ENCODE data around the gene TRIO. TPM values are rescaled to one million over a fixed set of nuclear protein-coding genes. Genes with fewer than 3 reads are reported as not detected.

The TRIO gene
- polyA plus RNA-seq, 12 donors: 152 to 272 (median 172) TPM; not detected in 1

GRCh38 chr5:14221732-14222131 lies 78.6 kb downstream of the TRIO start:
- no peak for DNase-seq

- DNase-seq: no peak
Measured at GRCh38 chr5:14222206-14222605, 79.1 kb downstream of the TRIO start.

DNA sequence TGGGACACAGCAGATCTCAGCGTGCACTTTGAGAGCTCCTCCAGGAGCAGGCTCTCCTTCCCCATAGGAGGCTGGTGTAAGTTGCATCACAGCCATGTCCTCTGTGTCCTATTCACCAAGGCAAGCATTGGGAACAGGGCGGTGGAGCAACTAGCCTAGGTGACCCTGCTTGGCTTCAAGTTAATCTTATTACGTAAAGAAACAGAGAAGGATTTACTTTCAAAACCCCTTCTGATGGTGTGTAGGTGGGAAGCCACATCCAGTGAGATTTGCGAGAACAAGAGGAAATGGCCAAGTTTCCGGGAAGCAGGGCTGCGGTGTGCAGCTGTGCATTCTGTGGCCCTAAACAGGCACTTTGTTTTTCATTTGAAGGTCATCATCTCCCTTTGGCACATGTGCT lies 80.2 kb downstream of the TRIO start:
- no peak for DNase-seq

GRCh38 chr5:14225173-14225834 lies 82.2 kb downstream of the TRIO start:
- DNase-seq: no peak

DNA sequence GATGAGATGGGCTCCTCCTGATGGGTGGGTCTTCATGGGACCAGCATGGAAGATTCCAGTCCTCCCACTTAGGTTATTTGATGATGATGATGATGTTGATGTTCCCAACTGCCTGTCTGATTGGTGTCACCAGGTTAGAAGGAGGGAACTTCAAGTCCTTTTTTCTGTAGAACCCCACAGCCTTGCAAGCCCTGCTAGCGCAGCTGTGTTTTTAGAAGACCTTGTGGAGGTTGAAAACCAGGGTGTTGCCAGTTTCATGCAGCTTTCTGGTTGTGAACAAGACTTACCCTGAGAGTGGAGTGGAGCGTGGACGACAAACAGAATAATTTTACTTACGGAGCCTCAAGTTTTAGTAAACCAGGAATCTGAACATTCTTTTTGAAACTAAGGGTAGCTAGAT lies 83.0 kb downstream of the TRIO start:
- DNase-seq: no peak

GRCh38 chr5:14226554-14226953 lies 83.4 kb downstream of the TRIO start:
- DNase-seq: no peak

DNA sequence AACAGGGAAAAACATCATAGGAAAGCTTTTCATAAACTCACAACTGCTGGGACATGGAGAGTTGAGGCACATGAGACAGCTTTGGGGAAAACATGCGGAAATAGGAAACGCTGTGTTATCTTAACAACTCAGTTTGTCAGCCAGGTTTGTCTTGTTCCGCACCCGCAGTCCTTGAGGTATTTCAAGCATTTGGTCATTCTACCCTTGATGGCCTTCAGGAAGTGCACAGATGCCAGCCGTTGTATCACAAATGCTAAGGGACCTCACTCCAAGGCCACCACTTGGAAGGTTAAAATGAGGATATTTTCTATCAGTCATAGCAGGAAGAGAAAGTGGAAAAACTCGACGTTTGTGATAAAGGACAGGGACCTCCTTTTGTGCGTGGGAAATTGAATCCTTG lies 83.8 kb downstream of the TRIO start:
- DNase-seq: no peak

GRCh38 chr5:14227513-14227912 lies 84.4 kb downstream of the TRIO start:
- DNase-seq: no peak

DNA sequence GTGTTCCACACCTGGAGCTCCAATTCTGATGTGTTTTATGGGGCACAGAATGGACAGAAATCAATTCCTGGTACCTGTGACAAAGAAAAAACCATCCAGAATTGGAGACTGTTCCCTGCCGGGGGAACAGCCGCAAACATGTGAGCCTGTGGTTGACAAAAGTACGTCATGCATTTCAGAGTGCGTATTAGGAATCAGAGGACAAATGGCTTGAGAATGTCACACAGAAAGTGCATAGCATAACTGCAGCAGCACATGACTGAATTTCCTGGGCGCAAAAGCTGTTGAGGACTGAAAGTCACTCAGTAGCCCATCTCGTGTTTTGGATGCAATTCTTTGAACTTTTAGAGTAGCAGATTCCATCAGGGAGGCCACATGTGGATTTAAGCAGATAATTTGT lies 85.1 kb downstream of the TRIO start:
- DNase-seq: no peak

GRCh38 chr5:14229181-14229580 lies 86.0 kb downstream of the TRIO start:
- DNase-seq: no peak

GRCh38 chr5:14229734-14230133 lies 86.6 kb downstream of the TRIO start:
- no peak for DNase-seq

DNA sequence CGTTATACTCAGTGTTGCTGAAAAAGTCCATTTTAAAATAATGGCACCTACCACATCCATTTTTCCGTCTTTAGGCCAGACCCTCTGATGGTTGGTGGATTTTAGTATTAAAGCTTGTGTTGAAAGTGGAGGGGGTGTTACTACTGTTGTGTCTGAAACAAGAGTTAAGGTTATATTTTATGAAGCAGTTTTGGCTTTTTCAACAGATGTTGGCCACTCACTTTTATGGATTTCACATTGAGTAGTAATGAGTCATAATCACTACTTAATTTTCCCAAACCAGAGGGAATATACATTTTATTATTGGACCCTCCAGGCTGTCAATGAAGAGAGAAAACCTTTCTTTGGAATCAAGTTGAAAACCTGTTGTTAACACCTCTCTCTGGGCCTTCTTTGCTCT lies 88.0 kb downstream of the TRIO start:
- DNase-seq: no peak

GRCh38 chr5:14231890-14232289 lies 88.7 kb downstream of the TRIO start:
- DNase-seq: no peak

- DNase-seq: no peak
Measured at GRCh38 chr5:14234204-14234603, 91.1 kb downstream of the TRIO start.

GRCh38 chr5:14235872-14236271 lies 92.7 kb downstream of the TRIO start:
- DNase-seq: no peak

GRCh38 chr5:14236757-14237156 lies 93.6 kb downstream of the TRIO start:
- no peak for DNase-seq

DNA sequence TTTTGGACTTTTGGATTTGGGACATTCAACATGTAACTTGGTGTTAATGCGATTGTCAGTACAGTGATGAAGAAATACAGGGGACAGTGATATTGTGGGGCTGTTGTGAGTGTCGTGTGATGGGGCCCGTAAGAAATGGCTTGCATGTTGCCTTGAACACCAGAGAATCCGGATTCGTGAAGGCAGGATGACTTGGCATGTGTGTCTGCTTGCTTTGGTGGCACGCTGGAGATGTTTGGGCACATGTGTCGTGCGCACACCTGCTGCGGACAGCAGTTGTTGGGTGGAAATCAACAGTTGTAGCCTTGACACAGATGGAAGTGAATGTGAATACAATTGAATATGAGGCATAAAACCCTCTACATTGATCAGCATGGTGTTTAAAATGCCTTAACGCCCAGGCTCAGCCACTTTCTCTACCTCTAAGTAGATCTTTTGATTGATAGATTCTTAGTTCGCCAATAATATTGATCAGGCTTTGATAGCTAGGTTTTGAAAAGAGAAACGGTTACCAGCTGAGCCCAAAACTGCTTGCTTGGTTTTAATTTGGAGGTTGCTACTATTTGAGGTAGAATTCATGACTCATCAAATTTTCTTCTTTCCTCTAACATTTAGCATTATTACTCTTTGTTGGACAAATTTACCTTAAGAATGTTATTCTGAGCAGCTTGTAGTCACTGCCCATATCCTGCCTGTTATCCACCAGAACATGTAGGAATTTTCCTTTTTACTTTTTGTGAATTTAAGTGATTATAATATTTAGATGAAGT lies 94.4 kb downstream of the TRIO start:
- DNase-seq: no peak

GRCh38 chr5:14238272-14238671 lies 95.1 kb downstream of the TRIO start:
- DNase-seq: no peak

DNA sequence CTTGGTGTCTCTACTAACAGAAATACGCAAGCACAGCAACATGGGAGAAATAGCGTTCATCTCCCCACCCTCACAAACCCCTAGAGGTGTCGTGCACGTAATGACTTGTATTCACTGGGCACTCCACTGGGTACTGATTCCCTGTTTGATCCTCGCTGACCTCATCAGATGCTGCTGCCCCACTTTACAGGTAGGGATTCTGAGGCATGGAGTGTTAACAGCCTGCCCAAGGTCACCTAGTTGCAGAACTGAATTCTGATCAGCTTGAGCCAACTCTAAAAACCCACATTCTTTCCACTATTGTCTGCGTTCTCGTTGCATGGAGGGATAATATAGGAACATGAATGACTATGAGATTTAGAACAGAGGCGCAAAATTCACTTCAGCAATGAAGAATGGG lies 96.3 kb downstream of the TRIO start:
- no peak for DNase-seq

- DNase-seq: no peak
Measured at GRCh38 chr5:14239951-14240350, 96.8 kb downstream of the TRIO start.

DNA sequence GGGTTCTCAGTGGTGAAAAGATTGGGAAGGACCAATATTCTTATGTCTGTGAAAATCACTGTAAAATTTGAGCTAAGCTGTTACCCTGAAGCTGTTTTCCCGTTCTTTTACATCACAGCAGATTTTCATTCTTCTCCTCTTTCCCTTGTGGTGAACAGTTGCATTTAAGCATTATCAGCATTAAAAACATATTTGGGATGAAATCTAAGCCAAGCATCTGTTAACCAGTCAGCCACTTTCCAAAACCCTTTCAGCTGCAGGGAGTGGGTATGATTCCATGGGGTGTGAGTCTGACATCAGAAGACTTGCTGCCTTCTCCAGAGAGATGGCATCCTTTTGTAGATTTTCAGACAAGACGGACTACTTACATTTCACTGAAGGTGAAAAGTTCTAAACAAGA lies 97.2 kb downstream of the TRIO start:
- DNase-seq: no peak

- no peak for DNase-seq
Measured at GRCh38 chr5:14241141-14241540, 98.0 kb downstream of the TRIO start.

- no peak for DNase-seq
Measured at GRCh38 chr5:14242447-14242846, 99.3 kb downstream of the TRIO start.

DNA sequence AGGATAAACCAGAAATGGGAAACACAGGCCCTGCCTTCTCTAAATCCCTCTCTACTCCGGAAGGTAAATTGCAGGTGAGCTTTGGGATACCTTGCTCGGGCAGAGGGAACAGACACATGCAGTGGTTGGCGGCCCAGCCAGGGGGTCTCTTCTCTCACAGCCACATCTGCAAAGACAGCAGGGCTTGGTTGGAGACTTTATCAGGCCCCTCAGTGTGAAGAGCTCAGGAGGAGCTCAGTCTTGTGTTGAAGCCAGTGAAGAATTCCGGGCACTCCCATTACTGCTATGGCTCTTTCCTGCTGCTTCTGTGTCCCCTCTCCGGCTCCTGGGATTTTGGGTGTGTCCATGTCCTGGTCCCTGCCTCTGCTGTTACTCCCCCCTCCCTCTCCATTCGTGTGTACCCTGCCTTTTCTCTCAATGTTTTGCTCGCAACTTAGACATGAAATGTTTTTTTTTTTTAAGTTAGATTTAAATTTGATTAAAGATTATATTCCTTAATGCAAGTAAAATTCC lies 99.8 kb downstream of the TRIO start:
- no peak for DNase-seq
